Vagina (tissue), 2 donors: ENCODE measurements around the gene NSUN7.

ENCODE experiments used
- POLR2AphosphoS5 ChIP-seq, 2 donors: sonication (generic); formaldehyde crosslinking; IDR thresholded peaks; one replicate each; pipeline ENCODE4 v1.9.0; 2017; ENCODE audit warnings: antibody characterized with exemption in 2 of 2, mild to moderate bottlenecking in 2 of 2, low read depth in 1 of 2; ENCODE audit not compliant: insufficient read depth in 1 of 2
- TF ChIP-seq, protein P1 (sequence below), 3 experiments: fragments of 450-650 bp in 2 of 3; fragments of 200-600 bp in 1 of 3; sonication (generic) in 1 of 3; IDR thresholded peaks; one replicate each; pipeline ENCODE4 v1.5.1; 2017 to 2019; ENCODE audit warnings: antibody characterized with exemption in 3 of 3, mild to moderate bottlenecking in 2 of 3, moderate library complexity in 2 of 3

GRCh38 chr4:40720351-40720750, 29.4 kb upstream of the NSUN7 start:
- TF ChIP-seq POLR2AphosphoS5 (IDR thresholded peaks at IDR 0.05; ENCODE audit: insufficient read depth in 1 of 2, low read depth in 1 of 2): no peak
- TF ChIP-seq, protein P1, sequence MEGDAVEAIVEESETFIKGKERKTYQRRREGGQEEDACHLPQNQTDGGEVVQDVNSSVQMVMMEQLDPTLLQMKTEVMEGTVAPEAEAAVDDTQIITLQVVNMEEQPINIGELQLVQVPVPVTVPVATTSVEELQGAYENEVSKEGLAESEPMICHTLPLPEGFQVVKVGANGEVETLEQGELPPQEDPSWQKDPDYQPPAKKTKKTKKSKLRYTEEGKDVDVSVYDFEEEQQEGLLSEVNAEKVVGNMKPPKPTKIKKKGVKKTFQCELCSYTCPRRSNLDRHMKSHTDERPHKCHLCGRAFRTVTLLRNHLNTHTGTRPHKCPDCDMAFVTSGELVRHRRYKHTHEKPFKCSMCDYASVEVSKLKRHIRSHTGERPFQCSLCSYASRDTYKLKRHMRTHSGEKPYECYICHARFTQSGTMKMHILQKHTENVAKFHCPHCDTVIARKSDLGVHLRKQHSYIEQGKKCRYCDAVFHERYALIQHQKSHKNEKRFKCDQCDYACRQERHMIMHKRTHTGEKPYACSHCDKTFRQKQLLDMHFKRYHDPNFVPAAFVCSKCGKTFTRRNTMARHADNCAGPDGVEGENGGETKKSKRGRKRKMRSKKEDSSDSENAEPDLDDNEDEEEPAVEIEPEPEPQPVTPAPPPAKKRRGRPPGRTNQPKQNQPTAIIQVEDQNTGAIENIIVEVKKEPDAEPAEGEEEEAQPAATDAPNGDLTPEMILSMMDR (IDR thresholded peaks at IDR 0.05): no peak
